ENCODE data around the gene CCDC73.

The CCDC73 gene

DNA sequence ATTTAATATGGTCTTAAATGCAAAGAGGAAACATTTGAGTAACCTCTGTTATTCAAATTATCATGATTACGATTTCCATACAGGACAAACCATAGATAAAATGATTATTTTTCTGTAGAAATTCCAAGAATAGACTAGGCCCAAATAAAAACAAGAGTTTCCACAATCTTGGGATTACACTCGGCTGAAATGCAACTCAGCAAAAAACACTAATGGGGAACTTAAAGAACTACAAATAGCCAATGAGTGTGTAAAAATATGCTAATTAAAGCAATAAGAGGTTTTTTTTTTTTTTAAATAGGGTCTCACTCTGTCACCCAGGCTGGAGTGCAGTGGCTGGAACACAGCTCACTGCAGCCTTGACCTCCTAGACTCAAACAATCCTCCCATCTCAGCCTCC lies 24.7 kb upstream of the CCDC73 start:
- no peak for DNase-seq (ENCODE audit: low read depth in 1 of 2, low spot score in 1 of 2)
- TF ChIP-seq, protein P1, sequence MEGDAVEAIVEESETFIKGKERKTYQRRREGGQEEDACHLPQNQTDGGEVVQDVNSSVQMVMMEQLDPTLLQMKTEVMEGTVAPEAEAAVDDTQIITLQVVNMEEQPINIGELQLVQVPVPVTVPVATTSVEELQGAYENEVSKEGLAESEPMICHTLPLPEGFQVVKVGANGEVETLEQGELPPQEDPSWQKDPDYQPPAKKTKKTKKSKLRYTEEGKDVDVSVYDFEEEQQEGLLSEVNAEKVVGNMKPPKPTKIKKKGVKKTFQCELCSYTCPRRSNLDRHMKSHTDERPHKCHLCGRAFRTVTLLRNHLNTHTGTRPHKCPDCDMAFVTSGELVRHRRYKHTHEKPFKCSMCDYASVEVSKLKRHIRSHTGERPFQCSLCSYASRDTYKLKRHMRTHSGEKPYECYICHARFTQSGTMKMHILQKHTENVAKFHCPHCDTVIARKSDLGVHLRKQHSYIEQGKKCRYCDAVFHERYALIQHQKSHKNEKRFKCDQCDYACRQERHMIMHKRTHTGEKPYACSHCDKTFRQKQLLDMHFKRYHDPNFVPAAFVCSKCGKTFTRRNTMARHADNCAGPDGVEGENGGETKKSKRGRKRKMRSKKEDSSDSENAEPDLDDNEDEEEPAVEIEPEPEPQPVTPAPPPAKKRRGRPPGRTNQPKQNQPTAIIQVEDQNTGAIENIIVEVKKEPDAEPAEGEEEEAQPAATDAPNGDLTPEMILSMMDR (IDR thresholded peaks at IDR 0.05; ENCODE audit: insufficient read depth, low read length): no peak
- TF ChIP-seq SPI1 (IDR thresholded peaks at IDR 0.05; ENCODE audit: borderline replicate concordance, low read depth) (no peak), POLR2AphosphoS5 (IDR thresholded peaks at IDR 0.05; ENCODE audit: low read depth) (no peak), GABPA (IDR thresholded peaks at IDR 0.05; ENCODE audit: low read depth) (no peak)
- TF ChIP-seq, protein P2, sequence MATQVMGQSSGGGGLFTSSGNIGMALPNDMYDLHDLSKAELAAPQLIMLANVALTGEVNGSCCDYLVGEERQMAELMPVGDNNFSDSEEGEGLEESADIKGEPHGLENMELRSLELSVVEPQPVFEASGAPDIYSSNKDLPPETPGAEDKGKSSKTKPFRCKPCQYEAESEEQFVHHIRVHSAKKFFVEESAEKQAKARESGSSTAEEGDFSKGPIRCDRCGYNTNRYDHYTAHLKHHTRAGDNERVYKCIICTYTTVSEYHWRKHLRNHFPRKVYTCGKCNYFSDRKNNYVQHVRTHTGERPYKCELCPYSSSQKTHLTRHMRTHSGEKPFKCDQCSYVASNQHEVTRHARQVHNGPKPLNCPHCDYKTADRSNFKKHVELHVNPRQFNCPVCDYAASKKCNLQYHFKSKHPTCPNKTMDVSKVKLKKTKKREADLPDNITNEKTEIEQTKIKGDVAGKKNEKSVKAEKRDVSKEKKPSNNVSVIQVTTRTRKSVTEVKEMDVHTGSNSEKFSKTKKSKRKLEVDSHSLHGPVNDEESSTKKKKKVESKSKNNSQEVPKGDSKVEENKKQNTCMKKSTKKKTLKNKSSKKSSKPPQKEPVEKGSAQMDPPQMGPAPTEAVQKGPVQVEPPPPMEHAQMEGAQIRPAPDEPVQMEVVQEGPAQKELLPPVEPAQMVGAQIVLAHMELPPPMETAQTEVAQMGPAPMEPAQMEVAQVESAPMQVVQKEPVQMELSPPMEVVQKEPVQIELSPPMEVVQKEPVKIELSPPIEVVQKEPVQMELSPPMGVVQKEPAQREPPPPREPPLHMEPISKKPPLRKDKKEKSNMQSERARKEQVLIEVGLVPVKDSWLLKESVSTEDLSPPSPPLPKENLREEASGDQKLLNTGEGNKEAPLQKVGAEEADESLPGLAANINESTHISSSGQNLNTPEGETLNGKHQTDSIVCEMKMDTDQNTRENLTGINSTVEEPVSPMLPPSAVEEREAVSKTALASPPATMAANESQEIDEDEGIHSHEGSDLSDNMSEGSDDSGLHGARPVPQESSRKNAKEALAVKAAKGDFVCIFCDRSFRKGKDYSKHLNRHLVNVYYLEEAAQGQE (IDR thresholded peaks at IDR 0.05; ENCODE audit: insufficient replicate concordance, low read depth): no peak
- no peaks in the 10 kb centered on the region for H3K27me3 ChIP-seq (ENCODE audit: insufficient read depth, poor library complexity, severe bottlenecking)
- no peak overlapping the region for H3K4me3 ChIP-seq (replicated peaks; ENCODE audit: insufficient read depth, low read length)
- no peak overlapping the region for H3K27ac ChIP-seq (replicated peaks)

DNA sequence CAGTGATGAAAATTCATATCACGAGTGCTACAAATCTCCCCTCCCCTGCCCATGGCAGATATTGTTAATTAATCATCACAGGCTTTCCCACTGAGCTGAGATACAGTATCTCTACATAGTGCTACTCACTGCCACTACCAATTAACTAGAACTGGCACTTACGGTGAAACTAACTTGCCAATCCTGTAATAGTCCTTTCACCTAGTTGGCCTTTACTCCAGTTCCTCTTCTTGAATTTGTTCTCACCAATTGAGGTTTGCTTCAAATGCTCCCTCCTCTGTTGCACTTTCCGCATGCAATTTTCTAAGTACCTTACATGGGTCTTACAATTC lies 23.4 kb upstream of the CCDC73 start:
- DNase-seq (ENCODE audit: low read depth in 1 of 2, low spot score in 1 of 2): no peak
- TF ChIP-seq SPI1 (IDR thresholded peaks at IDR 0.05; ENCODE audit: borderline replicate concordance, low read depth): peak; percentile 61
- TF ChIP-seq GABPA (IDR thresholded peaks at IDR 0.05; ENCODE audit: low read depth): no peak
- Histone ChIP-seq H3K27ac (replicated peaks) (no peak overlapping the region), H3K27me3 (ENCODE audit: insufficient read depth, poor library complexity, severe bottlenecking) (no peaks in the 10 kb centered on the region), H3K4me3 (replicated peaks; ENCODE audit: insufficient read depth, low read length) (no peak overlapping the region)

DNA sequence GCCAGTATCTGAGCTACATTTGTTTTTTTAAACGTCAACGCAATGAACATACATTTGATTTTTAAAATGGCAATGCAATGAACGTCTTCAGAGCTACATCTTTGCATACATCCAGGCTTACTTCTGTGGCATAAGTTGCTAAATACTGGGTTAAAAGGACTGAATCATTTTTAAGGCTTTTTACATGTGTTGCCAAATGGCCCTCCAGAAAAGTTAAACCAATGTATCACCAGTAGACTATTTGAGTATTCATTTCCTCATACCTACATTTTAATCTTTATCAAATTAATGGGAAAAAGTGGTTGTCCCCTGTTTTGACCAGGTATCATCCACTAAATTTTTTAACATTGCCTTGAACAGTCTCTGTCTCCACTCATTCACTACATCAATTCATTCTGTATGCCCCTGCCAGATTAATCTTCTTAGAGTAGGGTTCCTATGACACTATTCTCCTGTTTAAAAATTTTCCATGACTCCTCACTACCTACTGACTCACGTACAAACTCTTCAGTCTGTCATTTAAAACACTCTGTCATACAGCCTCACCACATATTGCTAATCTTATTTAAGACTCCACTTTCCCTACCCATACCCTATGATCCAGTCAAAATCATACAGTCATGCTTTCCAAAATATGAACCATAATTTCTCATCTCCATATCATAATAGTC lies 22.9 kb upstream of the CCDC73 start:
- no peak for TF ChIP-seq SPI1 (IDR thresholded peaks at IDR 0.05; ENCODE audit: borderline replicate concordance, low read depth)
- TF ChIP-seq, protein P1 (IDR thresholded peaks at IDR 0.05; ENCODE audit: insufficient read depth, low read length): no peak
- TF ChIP-seq GABPA (IDR thresholded peaks at IDR 0.05; ENCODE audit: low read depth): no peak
- no peaks in the 10 kb centered on the region for H3K27me3 ChIP-seq (ENCODE audit: insufficient read depth, poor library complexity, severe bottlenecking)
- H3K27ac ChIP-seq (replicated peaks): no peak overlapping the region
- no peak for DNase-seq (ENCODE audit: low read depth in 1 of 2, low spot score in 1 of 2)
- H3K4me3 ChIP-seq (replicated peaks; ENCODE audit: insufficient read depth, low read length): no peak overlapping the region

DNA sequence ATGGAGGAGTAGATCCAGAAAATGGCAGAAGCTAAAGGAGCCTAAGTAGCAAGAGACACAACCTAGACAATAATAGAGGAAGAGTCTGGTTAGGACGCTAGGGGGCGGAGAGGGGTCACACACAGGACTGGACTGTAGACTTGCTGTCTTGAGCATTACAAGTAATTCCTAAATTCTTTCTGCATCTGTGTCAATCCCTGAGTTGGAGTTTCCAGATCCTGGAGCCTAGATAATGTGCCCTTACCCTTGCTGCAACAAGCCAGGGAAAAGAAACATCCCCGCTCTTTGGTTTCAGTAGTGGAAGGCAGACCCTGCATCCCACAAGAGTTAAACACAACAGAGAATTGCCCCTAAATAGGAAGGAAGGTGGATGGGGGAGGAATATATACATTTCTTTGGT lies 14.9 kb upstream of the CCDC73 start:
- DNase-seq (ENCODE audit: low read depth in 1 of 2, low spot score in 1 of 2): peak in 1 of 2 experiments; percentile 83
- TF ChIP-seq, protein P1 (IDR thresholded peaks at IDR 0.05; ENCODE audit: insufficient read depth, low read length): peak; percentile 79
- TF ChIP-seq SPI1 (IDR thresholded peaks at IDR 0.05; ENCODE audit: borderline replicate concordance, low read depth): peak; percentile 42; the same call in 1 of the 2 replicates
- TF ChIP-seq POLR2AphosphoS5 (IDR thresholded peaks at IDR 0.05; ENCODE audit: low read depth): no peak
- Histone ChIP-seq H3K4me3 (replicated peaks; ENCODE audit: insufficient read depth, low read length) (no peak overlapping the region), H3K27ac (replicated peaks) (no peak overlapping the region), H3K27me3 (ENCODE audit: insufficient read depth, poor library complexity, severe bottlenecking) (no peaks in the 10 kb centered on the region)

DNA sequence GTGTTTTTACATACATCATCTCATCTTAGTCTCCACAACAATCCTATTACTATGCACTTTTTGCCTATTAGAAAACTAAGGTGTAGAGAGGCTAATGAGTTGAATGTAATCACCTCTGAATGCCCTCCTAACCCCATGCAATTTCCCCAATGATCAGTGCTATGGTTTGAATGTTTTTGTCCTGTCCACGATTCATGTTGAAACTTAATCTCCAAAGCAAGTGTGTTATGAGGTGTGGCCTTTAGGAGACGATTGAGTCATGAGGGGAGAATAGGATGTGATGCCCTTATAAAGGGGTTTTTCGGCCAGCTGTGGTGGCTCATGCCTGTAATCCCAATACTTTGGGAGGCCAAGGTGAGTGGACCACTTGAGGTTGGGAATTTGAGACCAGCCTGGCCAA lies 2.0 kb upstream of the CCDC73 start:
- no peak for DNase-seq (ENCODE audit: low read depth in 1 of 2, low spot score in 1 of 2)
- no peaks in the 10 kb centered on the region for H3K27me3 ChIP-seq (ENCODE audit: insufficient read depth, poor library complexity, severe bottlenecking)
- no peak overlapping the region for H3K4me3 ChIP-seq (replicated peaks; ENCODE audit: insufficient read depth, low read length)
- TF ChIP-seq, protein P2 (IDR thresholded peaks at IDR 0.05; ENCODE audit: insufficient replicate concordance, low read depth): no peak
- TF ChIP-seq GABPA (IDR thresholded peaks at IDR 0.05; ENCODE audit: low read depth): no peak
- TF ChIP-seq, protein P1 (IDR thresholded peaks at IDR 0.05; ENCODE audit: insufficient read depth, low read length): no peak
- no peak for TF ChIP-seq SPI1 (IDR thresholded peaks at IDR 0.05; ENCODE audit: borderline replicate concordance, low read depth)
- no peak for TF ChIP-seq POLR2AphosphoS5 (IDR thresholded peaks at IDR 0.05; ENCODE audit: low read depth)
- H3K27ac ChIP-seq (replicated peaks): no peak overlapping the region
